ENCODE results near the gene ASIC2.

GRCh38 chr17:32971171-32971570 lies 321.9 kb downstream of the ASIC2 start:
- TF ChIP-seq, protein P1, sequence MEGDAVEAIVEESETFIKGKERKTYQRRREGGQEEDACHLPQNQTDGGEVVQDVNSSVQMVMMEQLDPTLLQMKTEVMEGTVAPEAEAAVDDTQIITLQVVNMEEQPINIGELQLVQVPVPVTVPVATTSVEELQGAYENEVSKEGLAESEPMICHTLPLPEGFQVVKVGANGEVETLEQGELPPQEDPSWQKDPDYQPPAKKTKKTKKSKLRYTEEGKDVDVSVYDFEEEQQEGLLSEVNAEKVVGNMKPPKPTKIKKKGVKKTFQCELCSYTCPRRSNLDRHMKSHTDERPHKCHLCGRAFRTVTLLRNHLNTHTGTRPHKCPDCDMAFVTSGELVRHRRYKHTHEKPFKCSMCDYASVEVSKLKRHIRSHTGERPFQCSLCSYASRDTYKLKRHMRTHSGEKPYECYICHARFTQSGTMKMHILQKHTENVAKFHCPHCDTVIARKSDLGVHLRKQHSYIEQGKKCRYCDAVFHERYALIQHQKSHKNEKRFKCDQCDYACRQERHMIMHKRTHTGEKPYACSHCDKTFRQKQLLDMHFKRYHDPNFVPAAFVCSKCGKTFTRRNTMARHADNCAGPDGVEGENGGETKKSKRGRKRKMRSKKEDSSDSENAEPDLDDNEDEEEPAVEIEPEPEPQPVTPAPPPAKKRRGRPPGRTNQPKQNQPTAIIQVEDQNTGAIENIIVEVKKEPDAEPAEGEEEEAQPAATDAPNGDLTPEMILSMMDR (IDR thresholded peaks at IDR 0.05): no peak
- TF ChIP-seq POLR2A (IDR thresholded peaks at IDR 0.05): no peak
- no peak for TF ChIP-seq POLR2AphosphoS5 (IDR thresholded peaks at IDR 0.05)
